DND-41 (cell line): ENCODE data around the gene GRK3.

ENCODE experiments used
- EZH2 ChIP-seq: IDR thresholded peaks from 3 replicates; pipeline ENCODE4 v1.6.1; 2012; ENCODE audit warnings: borderline replicate concordance, low read depth, mild to moderate bottlenecking, moderate library complexity, low read length, inconsistent platforms; ENCODE audit not compliant: severe bottlenecking
- TF ChIP-seq, protein P1 (sequence below): IDR thresholded peaks from 2 replicates; pipeline ENCODE4 v1.5.1; 2012; ENCODE audit warnings: borderline replicate concordance, low read length, moderate library complexity, mild to moderate bottlenecking; ENCODE audit not compliant: poor library complexity, severe bottlenecking; ENCODE audit errors: extremely low read depth

- TF ChIP-seq, protein P1, sequence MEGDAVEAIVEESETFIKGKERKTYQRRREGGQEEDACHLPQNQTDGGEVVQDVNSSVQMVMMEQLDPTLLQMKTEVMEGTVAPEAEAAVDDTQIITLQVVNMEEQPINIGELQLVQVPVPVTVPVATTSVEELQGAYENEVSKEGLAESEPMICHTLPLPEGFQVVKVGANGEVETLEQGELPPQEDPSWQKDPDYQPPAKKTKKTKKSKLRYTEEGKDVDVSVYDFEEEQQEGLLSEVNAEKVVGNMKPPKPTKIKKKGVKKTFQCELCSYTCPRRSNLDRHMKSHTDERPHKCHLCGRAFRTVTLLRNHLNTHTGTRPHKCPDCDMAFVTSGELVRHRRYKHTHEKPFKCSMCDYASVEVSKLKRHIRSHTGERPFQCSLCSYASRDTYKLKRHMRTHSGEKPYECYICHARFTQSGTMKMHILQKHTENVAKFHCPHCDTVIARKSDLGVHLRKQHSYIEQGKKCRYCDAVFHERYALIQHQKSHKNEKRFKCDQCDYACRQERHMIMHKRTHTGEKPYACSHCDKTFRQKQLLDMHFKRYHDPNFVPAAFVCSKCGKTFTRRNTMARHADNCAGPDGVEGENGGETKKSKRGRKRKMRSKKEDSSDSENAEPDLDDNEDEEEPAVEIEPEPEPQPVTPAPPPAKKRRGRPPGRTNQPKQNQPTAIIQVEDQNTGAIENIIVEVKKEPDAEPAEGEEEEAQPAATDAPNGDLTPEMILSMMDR = no peak
- TF ChIP-seq EZH2 = no peak
Observed at GRCh38 chr22:25739659-25740344, 175.3 kb downstream of the GRK3 start.
